ENCODE measurements around the gene HDGF. TPM values are rescaled to one million over a fixed set of nuclear protein-coding genes. Genes with fewer than 3 reads are reported as not detected.
A peak's percentile ranks its signal among the peaks of the same experiment; 100 is the strongest.

The HDGF gene
- total and polyA plus RNA-seq, 9 of the 15 experiments (the other 6 are each of a cell fraction or from before 2014, with no cell fraction given): 38.8 to 601 (median 400) TPM

DNA sequence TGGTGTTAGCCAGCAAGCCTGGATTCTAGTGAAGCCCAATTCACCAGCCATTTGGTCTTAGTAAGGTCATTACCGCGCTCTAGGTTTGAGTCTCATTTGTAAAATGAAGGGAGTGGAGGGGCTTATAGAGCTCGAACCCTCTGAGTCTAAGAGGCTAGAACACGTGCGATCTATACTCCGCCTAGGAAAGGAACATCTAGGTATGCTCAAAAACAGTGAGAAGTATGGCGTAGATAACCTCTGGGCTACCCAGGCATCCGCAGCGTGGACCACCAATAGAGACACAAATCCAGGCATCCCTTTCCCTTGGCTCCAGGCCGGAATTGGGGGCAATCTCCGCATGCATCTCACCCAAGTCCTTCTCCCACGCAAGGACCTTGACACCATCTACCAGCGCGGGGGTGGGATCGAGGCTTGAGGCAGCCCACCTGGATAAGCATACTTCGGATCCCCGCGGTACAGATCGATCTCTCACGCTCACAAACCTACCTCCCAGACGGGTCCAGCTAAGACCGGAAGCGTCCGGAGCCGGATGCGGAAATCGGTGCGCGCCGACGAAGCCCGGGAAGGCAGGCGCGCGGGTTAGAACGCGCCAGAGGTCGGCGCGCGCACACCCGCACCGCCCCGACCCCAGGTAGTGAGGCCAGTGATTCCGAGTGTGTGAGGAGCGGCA is 23.4 kb downstream of the HDGF start, which contains the start of gene METTL25B (continued):
- TF ChIP-seq, protein P1, sequence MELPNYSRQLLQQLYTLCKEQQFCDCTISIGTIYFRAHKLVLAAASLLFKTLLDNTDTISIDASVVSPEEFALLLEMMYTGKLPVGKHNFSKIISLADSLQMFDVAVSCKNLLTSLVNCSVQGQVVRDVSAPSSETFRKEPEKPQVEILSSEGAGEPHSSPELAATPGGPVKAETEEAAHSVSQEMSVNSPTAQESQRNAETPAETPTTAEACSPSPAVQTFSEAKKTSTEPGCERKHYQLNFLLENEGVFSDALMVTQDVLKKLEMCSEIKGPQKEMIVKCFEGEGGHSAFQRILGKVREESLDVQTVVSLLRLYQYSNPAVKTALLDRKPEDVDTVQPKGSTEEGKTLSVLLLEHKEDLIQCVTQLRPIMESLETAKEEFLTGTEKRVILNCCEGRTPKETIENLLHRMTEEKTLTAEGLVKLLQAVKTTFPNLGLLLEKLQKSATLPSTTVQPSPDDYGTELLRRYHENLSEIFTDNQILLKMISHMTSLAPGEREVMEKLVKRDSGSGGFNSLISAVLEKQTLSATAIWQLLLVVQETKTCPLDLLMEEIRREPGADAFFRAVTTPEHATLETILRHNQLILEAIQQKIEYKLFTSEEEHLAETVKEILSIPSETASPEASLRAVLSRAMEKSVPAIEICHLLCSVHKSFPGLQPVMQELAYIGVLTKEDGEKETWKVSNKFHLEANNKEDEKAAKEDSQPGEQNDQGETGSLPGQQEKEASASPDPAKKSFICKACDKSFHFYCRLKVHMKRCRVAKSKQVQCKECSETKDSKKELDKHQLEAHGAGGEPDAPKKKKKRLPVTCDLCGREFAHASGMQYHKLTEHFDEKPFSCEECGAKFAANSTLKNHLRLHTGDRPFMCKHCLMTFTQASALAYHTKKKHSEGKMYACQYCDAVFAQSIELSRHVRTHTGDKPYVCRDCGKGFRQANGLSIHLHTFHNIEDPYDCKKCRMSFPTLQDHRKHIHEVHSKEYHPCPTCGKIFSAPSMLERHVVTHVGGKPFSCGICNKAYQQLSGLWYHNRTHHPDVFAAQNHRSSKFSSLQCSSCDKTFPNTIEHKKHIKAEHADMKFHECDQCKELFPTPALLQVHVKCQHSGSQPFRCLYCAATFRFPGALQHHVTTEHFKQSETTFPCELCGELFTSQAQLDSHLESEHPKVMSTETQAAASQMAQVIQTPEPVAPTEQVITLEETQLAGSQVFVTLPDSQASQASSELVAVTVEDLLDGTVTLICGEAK (IDR thresholded peaks at IDR 0.05): peak; percentile 93
- TF ChIP-seq, protein P1 (CRISPR knock-in tag; IDR thresholded peaks at IDR 0.05): no peak
- TF ChIP-seq, protein P2, sequence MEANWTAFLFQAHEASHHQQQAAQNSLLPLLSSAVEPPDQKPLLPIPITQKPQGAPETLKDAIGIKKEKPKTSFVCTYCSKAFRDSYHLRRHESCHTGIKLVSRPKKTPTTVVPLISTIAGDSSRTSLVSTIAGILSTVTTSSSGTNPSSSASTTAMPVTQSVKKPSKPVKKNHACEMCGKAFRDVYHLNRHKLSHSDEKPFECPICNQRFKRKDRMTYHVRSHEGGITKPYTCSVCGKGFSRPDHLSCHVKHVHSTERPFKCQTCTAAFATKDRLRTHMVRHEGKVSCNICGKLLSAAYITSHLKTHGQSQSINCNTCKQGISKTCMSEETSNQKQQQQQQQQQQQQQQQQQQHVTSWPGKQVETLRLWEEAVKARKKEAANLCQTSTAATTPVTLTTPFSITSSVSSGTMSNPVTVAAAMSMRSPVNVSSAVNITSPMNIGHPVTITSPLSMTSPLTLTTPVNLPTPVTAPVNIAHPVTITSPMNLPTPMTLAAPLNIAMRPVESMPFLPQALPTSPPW (CRISPR knock-in tag; IDR thresholded peaks at IDR 0.05): no peak
- TF ChIP-seq, protein P3, sequence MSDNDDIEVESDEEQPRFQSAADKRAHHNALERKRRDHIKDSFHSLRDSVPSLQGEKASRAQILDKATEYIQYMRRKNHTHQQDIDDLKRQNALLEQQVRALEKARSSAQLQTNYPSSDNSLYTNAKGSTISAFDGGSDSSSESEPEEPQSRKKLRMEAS (CRISPR knock-in tag; IDR thresholded peaks at IDR 0.05): peak; percentile 54; the same call in 1 of the 2 replicates
- TF ChIP-seq ZNF75A (CRISPR knock-in tag; IDR thresholded peaks at IDR 0.05) (no peak), CTBP1 (IDR thresholded peaks at IDR 0.05; ENCODE audit: borderline replicate concordance) (no peak), BRD9 (IDR thresholded peaks at IDR 0.05; ENCODE audit: low read depth, partially characterized antibody) (peak; percentile 37), CBX3 (IDR thresholded peaks at IDR 0.05; ENCODE audit: borderline replicate concordance in 1 of 2, low read length in 2 of 2) (peak in 1 of 2 experiments; percentile 59; a peak in 1 of 3 replicates), RBBP5 (IDR thresholded peaks at IDR 0.05; ENCODE audit: borderline replicate concordance, insufficient read depth, low read length, poor library complexity, severe bottlenecking) (peak; percentile 37), HDAC1 (IDR thresholded peaks at IDR 0.05) (peak in 1 of 2 experiments; percentile 87; a peak in 2 of 4 replicates), POLR2AphosphoS2 (IDR thresholded peaks at IDR 0.05; ENCODE audit: low read length) (no peak)
- TF ChIP-seq, protein P4, sequence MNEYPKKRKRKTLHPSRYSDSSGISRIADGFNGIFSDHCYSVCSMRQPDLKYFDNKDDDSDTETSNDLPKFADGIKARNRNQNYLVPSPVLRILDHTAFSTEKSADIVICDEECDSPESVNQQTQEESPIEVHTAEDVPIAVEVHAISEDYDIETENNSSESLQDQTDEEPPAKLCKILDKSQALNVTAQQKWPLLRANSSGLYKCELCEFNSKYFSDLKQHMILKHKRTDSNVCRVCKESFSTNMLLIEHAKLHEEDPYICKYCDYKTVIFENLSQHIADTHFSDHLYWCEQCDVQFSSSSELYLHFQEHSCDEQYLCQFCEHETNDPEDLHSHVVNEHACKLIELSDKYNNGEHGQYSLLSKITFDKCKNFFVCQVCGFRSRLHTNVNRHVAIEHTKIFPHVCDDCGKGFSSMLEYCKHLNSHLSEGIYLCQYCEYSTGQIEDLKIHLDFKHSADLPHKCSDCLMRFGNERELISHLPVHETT (CRISPR knock-in tag; conservative IDR thresholded peaks at IDR 0.05 in 1 of 2, IDR thresholded peaks at IDR 0.05 in 1 of 2): no peak
- TF ChIP-seq, protein P5, sequence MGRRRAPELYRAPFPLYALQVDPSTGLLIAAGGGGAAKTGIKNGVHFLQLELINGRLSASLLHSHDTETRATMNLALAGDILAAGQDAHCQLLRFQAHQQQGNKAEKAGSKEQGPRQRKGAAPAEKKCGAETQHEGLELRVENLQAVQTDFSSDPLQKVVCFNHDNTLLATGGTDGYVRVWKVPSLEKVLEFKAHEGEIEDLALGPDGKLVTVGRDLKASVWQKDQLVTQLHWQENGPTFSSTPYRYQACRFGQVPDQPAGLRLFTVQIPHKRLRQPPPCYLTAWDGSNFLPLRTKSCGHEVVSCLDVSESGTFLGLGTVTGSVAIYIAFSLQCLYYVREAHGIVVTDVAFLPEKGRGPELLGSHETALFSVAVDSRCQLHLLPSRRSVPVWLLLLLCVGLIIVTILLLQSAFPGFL (CRISPR knock-in tag; IDR thresholded peaks at IDR 0.05): no peak

Measured in K562 (cell line).